ENCODE data around the gene RRP7A. TPM values are rescaled to one million over a fixed set of nuclear protein-coding genes. Genes with fewer than 3 reads are reported as not detected.

The RRP7A gene, protein sequence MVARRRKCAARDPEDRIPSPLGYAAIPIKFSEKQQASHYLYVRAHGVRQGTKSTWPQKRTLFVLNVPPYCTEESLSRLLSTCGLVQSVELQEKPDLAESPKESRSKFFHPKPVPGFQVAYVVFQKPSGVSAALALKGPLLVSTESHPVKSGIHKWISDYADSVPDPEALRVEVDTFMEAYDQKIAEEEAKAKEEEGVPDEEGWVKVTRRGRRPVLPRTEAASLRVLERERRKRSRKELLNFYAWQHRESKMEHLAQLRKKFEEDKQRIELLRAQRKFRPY
- total RNA-seq (2013; cell fraction: nucleolus; rRNA removed): 24.1 and 27.7 TPM in 2 replicates
- total RNA-seq (2014; rRNA removed) (42.4 and 42.7 TPM in 2 replicates), total RNA-seq (2014; rRNA removed; fragmentation: Illumina TruSeq; extraction: Trizol) (34.8 and 38.1 TPM in 2 replicates), total RNA-seq (2021) (73.9 and 84.9 TPM in 2 replicates), polyA plus RNA-seq (2011; rRNA removed) (23.9 and 41.4 TPM in 2 replicates), polyA plus RNA-seq (2014; fragmentation: Illumina TruSeq; extraction: Trizol) (38.1 and 49.7 TPM in 2 replicates), polyA plus RNA-seq (2014; fragmentation: Nextera tagmentation; extraction: Ambion mirVana) (10 to 100 TPM in 1 of 2 experiments, 1 to 10 TPM in 1; 2.9 to 12.3 TPM), polyA plus RNA-seq (2014; rRNA removed) (41.7 and 45.1 TPM in 2 replicates), polyA plus RNA-seq (2016; fragmentation: Nextera tagmentation; extraction: Ambion mirVana) (100 to 1,000 TPM in 1 of 2 experiments, 10 to 100 TPM in 1; 88.9 to 114 TPM), polyA minus RNA-seq (2011; rRNA and poly(A)+ RNA removed) (15.7 and 24.9 TPM in 2 replicates), Bru-seq, nascent RNA (percentile 83 among the genes with signal in this experiment), BruChase-seq, experiment 1, labeled RNA remaining after a 6-hour chase (percentile 74 among the genes with signal in this experiment), BruChase-seq, experiment 2, labeled RNA remaining after a 2-hour chase (percentile 77 among the genes with signal in this experiment)
- 10.3 TPM for polyA plus RNA-seq (2011; ENCODE audit: low read depth)
- 33.2 and 45.5 TPM in 2 replicates for polyA plus RNA-seq (2011; cell fraction: cytosol; rRNA removed)
- polyA plus RNA-seq (2011; cell fraction: nucleus; rRNA removed): 22.8 and 28.8 TPM in 2 replicates
- polyA plus RNA-seq (2012): 18.6 and 23.1 TPM in 2 replicates
- 7.2 and 10.6 TPM in 2 replicates for polyA minus RNA-seq (2011; cell fraction: cytosol; rRNA and poly(A)+ RNA removed)
- 9.7 and 20.3 TPM in 2 replicates for polyA minus RNA-seq (2011; cell fraction: nucleus; rRNA and poly(A)+ RNA removed)
- long read RNA-seq, experiment 1, transcript RRP7A-201 (7 exons, 3,801 nt): major isoform, 138 of 153 reads
- long read RNA-seq, experiment 1, partial matches to known transcripts: 4 of 153 reads
- long read RNA-seq, experiment 1, other reads (novel, unspliced or antisense): 11 of 153 reads
- long read RNA-seq, experiment 2, transcript RRP7A-201 (7 exons, 3,801 nt): major isoform, 121 of 135 reads
- long read RNA-seq, experiment 2, partial matches to known transcripts: 3 of 135 reads
- long read RNA-seq, experiment 2, other reads (novel, unspliced or antisense): 11 of 135 reads

DNA sequence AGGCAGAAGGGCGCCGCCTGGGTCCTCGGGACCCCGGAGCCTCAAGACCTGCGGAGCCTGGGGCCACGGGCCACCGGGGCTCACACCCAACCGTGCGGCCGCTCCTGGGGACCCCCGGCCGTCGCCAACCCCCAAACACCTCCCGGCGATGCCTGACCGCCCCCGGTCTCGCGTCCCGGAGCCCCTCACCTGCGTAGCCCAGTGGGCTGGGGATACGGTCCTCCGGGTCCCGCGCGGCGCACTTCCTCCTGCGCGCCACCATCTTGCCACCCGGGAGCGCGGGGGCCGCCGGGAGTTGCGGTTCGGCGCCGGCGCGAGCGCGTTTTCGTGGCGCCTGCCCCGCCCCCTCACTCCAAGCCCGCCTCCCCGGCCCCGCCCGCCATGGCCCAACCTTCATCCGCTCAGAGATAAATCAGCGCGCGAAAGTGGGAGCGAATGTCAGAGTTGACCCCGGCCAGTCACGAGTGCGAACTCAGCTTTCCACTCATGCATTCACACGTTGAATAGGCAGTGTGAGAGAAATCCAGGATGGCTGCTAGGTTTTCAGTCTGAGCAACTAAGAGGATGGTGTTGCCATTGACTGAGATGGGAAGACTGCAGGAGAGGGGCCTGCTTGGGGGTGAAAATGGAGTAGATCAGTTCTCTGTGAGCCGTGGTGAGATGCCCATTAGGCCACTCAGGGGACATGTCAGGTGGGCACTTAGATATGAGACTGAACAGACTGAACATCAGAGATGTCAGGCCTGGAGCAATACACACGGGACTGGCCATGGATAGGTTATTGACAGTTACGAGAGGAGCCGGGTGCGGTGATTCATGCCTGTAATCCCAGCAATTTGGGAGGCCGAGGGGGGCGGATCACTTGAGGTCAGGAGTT lies at the start of gene RRP7A:
Gene RRP7A, minus strand, starts transcription at position 272 of the 877 bp plus-strand sequence. Its CDS starts 10 bp downstream, at position 262.
- intact Hi-C loops (cut with micrococcal nuclease; ENCODE audit: unreplicated experiment): no loop called here
- no peak for FAIRE-seq
- POLR2A ChIA-PET: no interaction called here
- peak; percentile 44 for TF ChIP-seq SIX5 (IDR thresholded peaks at IDR 0.05; ENCODE audit: low read depth, low read length, severe bottlenecking)
- peak; percentile 70; the same call in 1 of the 2 replicates for TF ChIP-seq CREB1 (IDR thresholded peaks at IDR 0.05; ENCODE audit: low read depth)
- peak; percentile 47; the same call in 1 of the 2 replicates for TF ChIP-seq IKZF1 (conservative IDR thresholded peaks at IDR 0.05)
- no peak for TF ChIP-seq RELA (IDR thresholded peaks at IDR 0.05; ENCODE audit: borderline replicate concordance, partially characterized antibody)
- TF ChIP-seq TAF1 (IDR thresholded peaks at IDR 0.05; ENCODE audit: borderline replicate concordance, low read depth, low read length): peak; percentile 87
- TF ChIP-seq, protein P1, sequence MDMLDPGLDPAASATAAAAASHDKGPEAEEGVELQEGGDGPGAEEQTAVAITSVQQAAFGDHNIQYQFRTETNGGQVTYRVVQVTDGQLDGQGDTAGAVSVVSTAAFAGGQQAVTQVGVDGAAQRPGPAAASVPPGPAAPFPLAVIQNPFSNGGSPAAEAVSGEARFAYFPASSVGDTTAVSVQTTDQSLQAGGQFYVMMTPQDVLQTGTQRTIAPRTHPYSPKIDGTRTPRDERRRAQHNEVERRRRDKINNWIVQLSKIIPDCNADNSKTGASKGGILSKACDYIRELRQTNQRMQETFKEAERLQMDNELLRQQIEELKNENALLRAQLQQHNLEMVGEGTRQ (IDR thresholded peaks at IDR 0.05; ENCODE audit: borderline replicate concordance, low read depth, low read length): no peak
- TF ChIP-seq FOXM1 (IDR thresholded peaks at IDR 0.05; ENCODE audit: low read depth, low read length): no peak
- no peak for TF ChIP-seq TCF12 (IDR thresholded peaks at IDR 0.05; ENCODE audit: low read depth, low read length)
- TF ChIP-seq POLR2AphosphoS5 (IDR thresholded peaks at IDR 0.05; ENCODE audit: low read length): peak; percentile 70; the same call in 1 of the 2 replicates
- no peak for TF ChIP-seq KLF5 (IDR thresholded peaks at IDR 0.05; ENCODE audit: partially characterized antibody)
- TF ChIP-seq HDGF (IDR thresholded peaks at IDR 0.05): peak; percentile 61; the same call in 1 of the 2 replicates
- TF ChIP-seq, protein P2, sequence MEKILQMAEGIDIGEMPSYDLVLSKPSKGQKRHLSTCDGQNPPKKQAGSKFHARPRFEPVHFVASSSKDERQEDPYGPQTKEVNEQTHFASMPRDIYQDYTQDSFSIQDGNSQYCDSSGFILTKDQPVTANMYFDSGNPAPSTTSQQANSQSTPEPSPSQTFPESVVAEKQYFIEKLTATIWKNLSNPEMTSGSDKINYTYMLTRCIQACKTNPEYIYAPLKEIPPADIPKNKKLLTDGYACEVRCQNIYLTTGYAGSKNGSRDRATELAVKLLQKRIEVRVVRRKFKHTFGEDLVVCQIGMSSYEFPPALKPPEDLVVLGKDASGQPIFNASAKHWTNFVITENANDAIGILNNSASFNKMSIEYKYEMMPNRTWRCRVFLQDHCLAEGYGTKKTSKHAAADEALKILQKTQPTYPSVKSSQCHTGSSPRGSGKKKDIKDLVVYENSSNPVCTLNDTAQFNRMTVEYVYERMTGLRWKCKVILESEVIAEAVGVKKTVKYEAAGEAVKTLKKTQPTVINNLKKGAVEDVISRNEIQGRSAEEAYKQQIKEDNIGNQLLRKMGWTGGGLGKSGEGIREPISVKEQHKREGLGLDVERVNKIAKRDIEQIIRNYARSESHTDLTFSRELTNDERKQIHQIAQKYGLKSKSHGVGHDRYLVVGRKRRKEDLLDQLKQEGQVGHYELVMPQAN (conservative IDR thresholded peaks at IDR 0.05): peak; percentile 87
- TF ChIP-seq ZZZ3 (IDR thresholded peaks at IDR 0.05; ENCODE audit: control insufficient read depth, insufficient read length, low read depth): no peak
- TF ChIP-seq BACH1 (IDR thresholded peaks at IDR 0.05; ENCODE audit: borderline replicate concordance): peak; percentile 73; the same call in 1 of the 2 replicates
- TF ChIP-seq SPI1 (IDR thresholded peaks at IDR 0.05; ENCODE audit: borderline replicate concordance, insufficient read depth, low read depth, low read length): peak; percentile 68

More for the DNA sequence above, at the start of gene RRP7A:
- BruUV-seq (replicated peaks): no TSS peak
- H3K36me3 ChIP-seq (ENCODE audit: control insufficient read depth in 2 of 2, insufficient read depth in 2 of 2, low read length in 1 of 2): peaks cover 0 to 4% of the 10 kb centered on the region in 2 experiments; a peak in 3 of 4 replicates
- SMC1A ChIA-PET (ENCODE audit: uncharacterized antibody, unreplicated experiment): no interaction called here
- CTCF ChIA-PET: no interaction called here
- H3K4me2 ChIP-seq (ENCODE audit: control insufficient read depth, insufficient read depth): peak within 1 kb of the TSS; percentile 87
- peak within 1 kb of the TSS; percentile 74 for H3K27ac ChIP-seq (ENCODE audit: control insufficient read depth, insufficient read depth)
- ATAC-seq (peak; percentile 95), DNase-seq (ENCODE audit: low read depth, low spot score) (no peak)
- peaks cover 4% of the 10 kb centered on the region for H3K4me1 ChIP-seq (ENCODE audit: control insufficient read depth, insufficient read depth, low read length)
- peak within 1 kb of the TSS; percentile 96 for H2AFZ ChIP-seq (ENCODE audit: control insufficient read depth, low read depth, low read length)
- 9% methylated on average over 45 of the region's 65 CpGs for WGBS (ENCODE audit: insufficient coverage, insufficient replicate concordance, low lambda C conversion rate, missing lambda C conversion rate)
- RAD21 ChIA-PET (ENCODE audit: unreplicated experiment): interaction anchor here (0.7 kb wide), 1 partner anchor 128 kb away, joined by 3 read pairs; no protein-coding TSS in a partner anchor
- no peaks in the 10 kb centered on the region for H4K20me1 ChIP-seq (ENCODE audit: control insufficient read depth, insufficient read depth)
- in situ Hi-C loops (cut with MboI): no loop called here
- no peaks in the 10 kb centered on the region for H3K9me3 ChIP-seq (replicated peaks; ENCODE audit: control insufficient read depth, insufficient read depth, low read length)
- peak within 1 kb of the TSS; percentile 78 for H3K9ac ChIP-seq (ENCODE audit: control insufficient read depth, insufficient read depth, low read length)
- peak within 1 kb of the TSS; percentile 82 for H3K4me3 ChIP-seq
- H3K27me3 ChIP-seq (replicated peaks in 1 of 2; ENCODE audit: control insufficient read depth in 2 of 2, insufficient read depth in 2 of 2, low read length in 1 of 2): no peaks in the 10 kb centered on the region
- H3K79me2 ChIP-seq (ENCODE audit: control insufficient read depth, insufficient read depth, low read length): peaks cover 21% of the 10 kb centered on the region
